Measurements from ENCODE around the gene ALLC.

GRCh38 chr2:3622967-3623366 is 35.0 kb upstream of the ALLC start:
- TF ChIP-seq CTCF (IDR thresholded peaks at IDR 0.05) (no peak), POLR2A (IDR thresholded peaks at IDR 0.05) (no peak), POLR2AphosphoS5 (IDR thresholded peaks at IDR 0.05) (no peak)
